HG02970 (cell line): ENCODE results near the gene GCK.
"Not testable (repeated sequence)": the region's sequence is repeated elsewhere in the genome, so short reads cannot be mapped to it uniquely, and the experiment has no call there.

ENCODE experiments used
- ATAC-seq: cut with Tn5 transposase; IDR thresholded peaks from one replicate; pipeline ENCODE4 v1.9.1; 2021; ENCODE audit warnings: mild to moderate bottlenecking, moderate library complexity, moderate number of reproducible peaks; ENCODE audit not compliant: unreplicated experiment, low FRiP score

Gene GCK

GRCh38 chr7:44145969-44146911 lies 43.0 kb downstream of the GCK start:
- ATAC-seq, result no peak

DNA sequence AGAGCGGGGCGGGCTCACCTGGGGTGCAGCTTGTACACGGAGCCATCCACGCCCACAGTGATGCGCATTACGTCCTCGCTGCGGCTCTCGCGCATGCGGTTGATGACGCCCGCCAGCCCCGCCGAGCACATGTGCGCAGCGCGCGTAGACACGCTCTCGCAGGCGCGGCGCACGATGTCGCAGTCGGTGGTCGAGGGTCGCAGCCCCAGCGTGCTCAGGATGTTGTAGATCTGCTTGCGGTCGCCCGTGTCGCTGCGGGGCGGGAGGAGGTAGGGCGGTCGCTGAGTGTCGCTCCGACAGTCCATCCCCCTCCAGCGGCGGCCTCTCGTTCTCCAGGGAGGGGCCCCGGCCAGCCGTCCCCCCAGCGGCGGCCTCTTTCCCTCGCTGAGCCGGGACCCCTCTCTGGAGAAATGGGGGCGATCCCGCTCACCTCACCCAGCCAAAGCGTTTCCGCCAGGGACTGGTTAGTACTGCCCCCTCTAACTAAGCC lies 43.7 kb downstream of the GCK start:
- ATAC-seq, result no peak

- no peak for ATAC-seq
These were observed 44.2 kb downstream of the GCK start for GRCh38 chr7:44144968-44145478.

DNA sequence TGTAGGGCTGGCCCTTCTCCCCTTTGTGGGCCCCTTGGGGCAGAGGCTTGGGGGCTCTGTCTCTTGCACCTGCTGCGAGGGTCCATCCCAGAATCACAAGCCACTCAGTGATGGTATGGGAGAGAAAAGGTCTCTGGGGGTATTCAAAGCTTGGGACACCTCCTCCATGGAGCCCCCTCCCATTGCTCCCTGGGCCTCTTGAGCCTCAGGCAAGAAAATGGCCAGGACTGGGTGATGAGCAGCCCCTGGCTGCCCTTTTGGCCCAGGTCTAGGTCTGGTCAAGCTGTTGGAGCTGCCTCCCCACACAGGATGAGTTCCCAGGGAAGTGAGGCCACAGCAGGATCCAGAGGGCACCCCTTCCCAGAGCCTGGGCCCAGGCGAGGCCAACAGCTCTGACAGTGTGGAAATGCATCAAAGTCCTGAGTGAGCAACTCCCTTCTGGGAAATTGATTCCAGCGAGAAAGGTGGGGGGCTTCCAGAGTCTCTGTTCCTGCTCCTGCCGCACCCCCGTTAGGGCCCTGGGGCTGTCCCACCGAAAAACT lies 44.7 kb downstream of the GCK start:
- no peak for ATAC-seq

GRCh38 chr7:44143646-44144250 lies 45.5 kb downstream of the GCK start:
- ATAC-seq, result no peak

DNA sequence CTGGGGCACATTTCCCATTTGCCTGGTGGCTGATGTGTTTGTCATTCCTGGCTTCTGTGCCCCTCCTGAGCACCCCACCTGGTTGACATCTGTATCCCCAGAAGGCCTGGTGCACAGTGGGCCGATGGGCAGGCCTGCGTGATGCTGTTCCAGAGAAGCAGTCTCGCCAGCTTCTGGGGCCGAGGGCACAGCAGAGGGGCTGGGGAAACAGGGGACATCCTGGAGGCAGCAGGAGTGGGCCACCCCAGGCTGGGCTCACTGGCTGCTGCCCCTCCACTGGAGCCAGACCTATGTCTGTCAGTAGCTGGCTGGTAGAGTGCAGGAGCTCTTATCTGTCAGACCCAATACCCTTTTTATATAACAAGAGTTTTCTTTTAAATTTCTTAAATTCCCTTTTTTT lies 47.2 kb downstream of the GCK start:
- no peak for ATAC-seq

GRCh38 chr7:44141221-44141850 lies 47.9 kb downstream of the GCK start, which contains the start of gene MYL7:
Gene MYL7 (minus strand): TSS chr7:44141332. CDS start chr7:44141305, 27 bp downstream.
- ATAC-seq, result no peak

DNA sequence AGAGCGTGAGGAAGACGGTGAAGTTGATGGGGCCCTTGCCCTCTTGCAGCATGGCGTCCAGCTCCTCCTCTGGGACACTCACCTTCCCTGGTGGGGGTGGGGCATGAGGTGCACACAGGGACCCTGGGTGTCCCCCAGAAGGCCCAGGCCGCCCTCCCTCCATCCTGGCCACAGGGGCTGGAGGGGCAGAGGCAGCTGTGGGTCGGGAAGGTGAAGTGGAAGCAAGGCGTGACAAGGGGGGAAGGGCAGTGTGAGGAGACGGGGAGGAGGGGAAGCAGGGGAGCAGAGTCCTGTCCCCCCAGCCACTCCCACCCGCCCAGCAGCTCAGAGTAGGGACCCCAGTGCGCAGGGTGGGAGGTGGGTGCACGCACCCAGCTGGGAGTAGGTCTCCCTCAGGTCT lies 48.9 kb downstream of the GCK start:
- no peak for ATAC-seq

DNA sequence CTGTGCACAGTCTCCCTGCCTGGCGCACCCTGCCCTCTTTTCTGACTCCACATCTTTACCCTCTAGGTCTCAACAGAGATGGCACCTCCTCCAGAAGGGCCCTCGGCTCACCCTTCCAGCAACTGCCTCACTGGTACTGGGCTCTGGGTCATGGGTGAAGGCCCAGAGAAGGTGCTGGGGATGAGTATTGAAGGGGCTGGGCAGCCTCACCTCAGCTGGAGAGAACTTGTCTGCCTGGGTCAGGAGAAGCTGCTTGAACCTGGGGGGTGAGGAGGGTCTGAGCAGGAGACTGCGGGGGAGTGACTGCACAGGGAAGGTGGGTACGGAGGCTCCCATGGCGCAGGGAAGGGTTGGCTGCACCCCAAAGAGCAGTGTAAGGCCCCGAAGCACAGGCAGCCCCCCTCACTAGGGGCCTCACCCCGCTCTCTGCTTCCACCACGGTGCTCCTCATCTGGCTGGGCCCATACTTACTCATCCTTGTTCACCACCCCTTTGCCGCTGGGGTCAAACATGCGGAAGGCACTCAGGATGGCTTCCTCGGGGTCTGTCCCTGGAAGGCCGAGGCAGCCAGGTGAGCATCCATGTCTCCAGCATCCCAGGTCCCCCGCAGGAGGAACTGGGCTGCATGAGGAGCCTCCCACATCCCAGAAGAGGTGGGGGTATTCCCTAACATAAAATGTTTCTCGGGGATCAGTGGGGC lies 49.8 kb downstream of the GCK start:
- ATAC-seq, result no peak

DNA sequence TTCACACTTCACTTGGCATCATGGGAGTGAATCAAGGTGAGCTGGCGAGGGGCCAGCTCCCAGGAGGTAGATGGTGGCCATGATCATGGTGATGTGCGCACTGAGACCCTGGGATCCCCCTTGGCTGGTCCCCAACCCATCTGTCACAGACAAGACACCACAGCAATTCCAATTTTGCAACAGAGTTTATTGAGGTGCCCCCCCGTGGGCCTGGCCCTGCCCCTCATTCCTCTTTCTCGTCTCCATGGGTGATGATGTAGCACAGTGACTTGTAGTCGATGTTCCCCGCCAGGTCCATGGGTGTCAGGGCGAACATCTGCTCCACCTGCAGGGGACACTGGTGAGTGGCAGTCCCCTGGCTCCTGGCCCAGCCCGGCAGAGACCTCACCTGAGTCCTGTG lies 50.5 kb downstream of the GCK start:
- ATAC-seq, result no peak

GRCh38 chr7:44136731-44137130 lies 52.5 kb downstream of the GCK start:
- ATAC-seq, result no peak

DNA sequence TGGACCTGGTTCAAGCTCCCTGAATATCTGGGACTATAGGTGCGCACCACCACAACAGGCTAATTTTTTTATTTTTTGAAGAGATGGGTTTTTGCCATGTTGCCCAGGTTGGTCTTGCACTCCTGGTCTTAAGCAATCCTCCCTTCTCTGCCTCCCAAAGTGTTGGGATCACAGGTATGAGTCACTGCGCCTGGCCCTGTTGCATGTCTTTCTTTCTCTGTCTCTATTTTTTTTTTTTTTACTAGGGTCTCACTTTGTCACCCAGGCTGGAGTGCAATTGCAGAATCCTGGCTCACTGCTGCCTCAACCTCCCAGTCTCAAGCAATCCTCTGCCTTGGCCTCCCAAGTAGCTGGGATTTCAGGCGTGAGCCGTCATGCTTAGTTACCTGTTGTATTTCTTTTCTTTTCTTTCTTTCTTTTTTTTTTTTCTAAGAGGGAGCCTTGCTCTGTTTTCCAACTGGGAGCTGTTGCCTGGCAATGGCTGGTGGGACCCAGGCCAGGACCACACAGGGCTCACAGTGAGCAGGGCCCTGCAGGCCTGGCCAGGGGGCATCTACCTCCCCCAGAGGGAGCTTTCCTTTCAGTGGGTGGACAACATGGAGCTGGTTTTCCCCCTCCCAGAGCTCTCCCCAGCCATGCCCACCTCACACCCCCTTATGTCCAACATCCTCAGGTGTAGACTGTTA lies 54.2 kb downstream of the GCK start:
- no peak for ATAC-seq

GRCh38 chr7:44133295-44133694 lies 55.9 kb downstream of the GCK start:
- no peak for ATAC-seq

GRCh38 chr7:44132039-44132438 lies 57.2 kb downstream of the GCK start:
- no peak for ATAC-seq

- no peak for ATAC-seq
These were observed 57.8 kb downstream of the GCK start for GRCh38 chr7:44131173-44132029.

GRCh38 chr7:44128721-44129582 lies 60.3 kb downstream of the GCK start:
- no peak for ATAC-seq

DNA sequence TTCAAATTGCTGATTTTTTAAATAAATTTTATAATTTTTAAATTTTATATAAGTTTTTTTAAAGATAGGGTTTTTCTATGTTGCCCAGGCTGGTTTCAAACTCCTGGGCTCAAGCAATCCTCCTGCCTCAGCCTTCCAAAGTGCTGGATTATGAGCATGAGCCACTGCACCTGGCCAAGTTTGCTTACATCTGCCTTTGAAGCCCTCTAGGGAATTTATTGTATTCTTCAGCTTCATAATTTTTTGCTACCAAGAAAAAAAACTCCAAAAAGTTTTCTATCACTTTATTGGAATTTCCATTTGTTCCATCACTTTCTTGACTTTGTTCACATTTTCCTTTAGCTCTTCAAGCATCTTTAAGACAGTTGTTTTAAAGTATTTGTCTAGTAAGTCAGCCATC lies 62.1 kb downstream of the GCK start:
- no peak for ATAC-seq

GRCh38 chr7:44126574-44126973 lies 62.7 kb downstream of the GCK start:
- ATAC-seq, result not testable (repeated sequence)
